GM19023 (cell line): ENCODE measurements around the gene PACRGL.
A peak's percentile ranks its signal among the peaks of the same experiment; 100 is the strongest.
"Not testable (repeated sequence)": the region's sequence is repeated elsewhere in the genome, so short reads cannot be mapped to it uniquely, and the experiment has no call there.

Experiments used
- ATAC-seq: cut with Tn5 transposase; IDR thresholded peaks from one replicate; pipeline ENCODE4 v1.9.1; 2021; ENCODE audit warnings: mild to moderate bottlenecking, moderate library complexity; ENCODE audit not compliant: unreplicated experiment

The PACRGL gene

DNA sequence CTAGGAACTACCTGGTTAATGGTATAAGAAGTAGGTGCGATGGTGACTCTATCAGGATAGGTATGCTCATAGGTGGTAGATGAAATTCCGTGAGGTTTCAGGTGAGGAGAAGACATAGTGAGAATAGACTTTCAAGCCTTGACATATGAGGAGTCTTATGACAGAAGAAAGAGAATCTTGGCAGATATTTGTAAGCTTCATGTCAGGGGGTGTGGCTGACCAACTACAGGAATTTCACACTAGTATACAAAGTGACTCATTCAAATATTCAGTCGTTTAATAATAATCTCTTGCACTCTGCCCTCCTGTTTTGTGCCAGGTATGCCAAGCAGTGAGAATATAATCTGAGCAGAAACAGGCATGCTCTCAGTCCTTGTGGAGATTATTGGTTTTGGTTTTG, 22.8 kb downstream of the PACRGL start:
- no peak for ATAC-seq

DNA sequence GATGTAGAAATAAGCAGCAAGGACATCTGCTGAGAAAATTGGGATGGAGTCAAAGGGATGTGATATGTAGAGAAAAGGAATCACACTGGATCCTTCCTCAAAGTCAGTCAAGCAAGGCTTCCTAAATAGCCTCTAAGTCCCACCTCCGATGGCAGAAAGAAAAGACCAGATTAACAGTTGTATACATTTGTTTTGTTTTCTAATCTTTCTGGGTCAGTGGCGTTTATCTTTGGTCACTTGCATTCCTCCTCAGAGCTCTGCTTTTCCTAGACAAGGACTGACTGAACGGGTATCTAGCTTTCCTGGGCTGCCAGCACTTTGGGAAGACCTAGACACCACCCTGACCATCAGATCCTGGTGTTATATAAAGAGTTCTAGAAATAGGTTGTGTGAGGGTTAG, 23.2 kb downstream of the PACRGL start:
- no peak for ATAC-seq

DNA sequence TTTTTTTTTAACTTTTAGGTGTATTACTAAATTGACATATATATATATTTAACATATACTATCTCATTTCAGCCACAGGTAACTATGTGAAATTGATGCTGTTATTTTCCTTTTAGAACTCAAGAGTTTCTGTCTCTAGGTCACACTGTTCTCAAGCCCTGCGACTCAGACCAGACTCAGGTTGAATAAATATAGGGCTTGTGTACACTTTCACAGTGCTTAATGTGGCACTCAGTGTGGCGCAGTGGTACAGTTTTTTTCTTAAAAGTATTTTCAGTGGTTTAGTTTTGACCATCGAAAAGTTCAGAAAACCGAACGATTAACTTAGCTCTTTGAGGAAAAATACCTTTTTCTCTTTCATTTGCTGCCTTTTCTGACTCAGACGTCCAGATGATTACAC, 24.7 kb downstream of the PACRGL start:
- peak; percentile 95 for ATAC-seq

DNA sequence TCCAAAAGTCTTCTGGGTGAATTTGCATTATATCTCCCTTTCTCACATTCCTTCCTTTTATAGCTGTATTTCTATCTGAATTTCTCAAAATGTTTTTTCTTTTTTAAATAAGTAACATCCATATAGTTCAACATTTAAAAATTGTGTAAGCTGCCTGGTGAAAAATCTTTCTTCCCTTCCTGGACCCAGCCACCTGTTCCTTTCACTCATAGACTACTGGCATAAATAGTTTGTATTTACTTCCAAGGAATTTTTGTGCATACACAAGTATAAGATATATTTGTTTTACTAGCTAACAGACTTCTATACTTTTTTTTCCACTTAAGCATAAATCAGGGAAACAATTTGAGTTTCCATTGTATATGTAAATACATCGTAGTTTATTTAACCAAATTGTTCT, 35.7 kb downstream of the PACRGL start:
- no peak for ATAC-seq

DNA sequence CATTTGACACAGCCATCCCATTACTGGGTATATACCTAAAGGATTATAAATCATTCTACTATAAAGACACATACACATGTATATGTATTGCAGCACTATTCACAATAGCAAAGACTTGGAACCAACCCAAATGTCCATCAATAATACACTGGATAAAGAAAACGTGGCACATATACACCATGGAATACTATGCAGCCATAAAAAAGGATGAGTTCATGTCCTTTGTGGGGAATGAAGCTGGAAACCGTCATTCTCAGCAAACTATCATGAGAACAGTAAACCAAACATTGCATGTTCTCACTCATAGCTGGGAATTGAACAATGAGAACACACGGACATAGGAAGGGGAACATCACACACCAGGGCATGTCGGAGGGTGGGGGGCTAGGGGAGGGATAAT, 45.7 kb downstream of the PACRGL start:
- not testable (repeated sequence) for ATAC-seq

DNA sequence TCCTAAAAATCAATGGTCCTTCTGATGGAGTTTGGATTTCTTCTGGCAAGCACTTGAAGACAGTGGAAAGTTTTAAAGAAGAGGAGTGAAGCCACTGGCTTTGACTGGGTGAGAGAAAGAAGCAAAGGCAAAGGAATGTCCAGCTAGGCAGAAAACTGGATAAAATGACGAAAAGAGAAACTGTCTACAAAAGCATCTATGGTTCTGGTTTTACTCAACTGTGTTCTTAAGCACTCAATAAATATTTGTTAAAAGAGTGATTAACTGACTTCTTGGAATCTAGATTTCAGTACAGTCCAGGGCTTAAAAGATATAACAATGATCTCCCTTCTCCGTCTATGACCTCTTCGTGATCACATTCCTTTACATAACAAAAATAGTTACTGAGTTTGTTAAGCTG, 52.4 kb downstream of the PACRGL start:
- ATAC-seq = no peak

DNA sequence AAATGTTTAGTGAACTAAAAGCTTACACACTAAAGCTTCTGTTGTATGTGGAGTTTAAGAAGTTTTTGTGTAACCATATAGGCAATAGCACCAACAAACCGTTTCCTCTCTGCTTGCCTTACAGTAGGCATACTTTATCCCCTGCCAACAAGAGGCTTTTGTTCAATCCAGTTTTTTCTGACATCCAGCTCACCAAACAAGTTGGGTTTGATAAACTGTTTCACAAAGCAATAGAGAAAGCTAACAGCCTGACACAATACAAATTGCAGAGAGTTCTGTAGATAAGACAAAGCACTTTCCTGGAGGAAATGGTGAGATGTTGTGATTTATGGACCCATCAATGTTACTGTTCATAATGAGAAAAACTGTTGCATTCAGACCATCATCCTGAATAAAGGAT, 53.8 kb downstream of the PACRGL start:
- ATAC-seq = no peak

DNA sequence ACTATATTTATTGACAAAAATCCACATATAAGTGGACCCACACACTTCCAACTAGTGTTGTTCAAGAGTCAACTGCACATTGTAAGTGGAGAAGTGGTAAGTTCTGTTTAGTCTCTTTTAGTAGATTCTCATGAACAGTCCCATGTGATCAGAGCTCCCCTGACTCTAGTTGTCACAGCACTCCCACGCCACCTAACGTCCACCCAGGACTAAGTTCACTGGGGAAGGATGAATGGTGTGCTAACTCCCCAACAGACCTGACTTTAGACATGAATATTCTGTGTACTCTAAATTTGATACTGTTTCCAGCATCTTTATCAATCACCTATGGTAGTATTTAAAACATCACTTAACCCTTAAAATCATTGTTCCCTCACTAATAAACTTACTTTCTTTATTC, 59.8 kb downstream of the PACRGL start:
- ATAC-seq = no peak

DNA sequence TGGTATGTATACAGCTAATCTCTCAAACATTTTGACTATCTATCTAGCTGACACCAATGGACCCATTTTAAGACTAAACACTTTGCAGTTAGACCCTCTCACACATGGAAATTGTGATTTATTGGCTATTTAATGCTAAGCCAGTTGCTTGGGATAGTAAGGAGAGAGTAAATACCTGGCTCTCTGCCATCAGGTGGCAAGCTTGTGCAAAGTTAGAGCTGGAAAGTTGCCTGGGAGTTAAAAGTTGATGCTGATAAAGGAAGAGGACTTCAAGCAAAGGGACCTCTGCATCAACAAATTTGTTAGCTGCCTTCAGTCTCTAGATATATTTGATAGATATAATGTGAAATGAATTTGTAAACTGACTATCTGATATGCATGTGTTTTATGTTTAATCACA, 61.1 kb downstream of the PACRGL start:
- ATAC-seq = no peak

DNA sequence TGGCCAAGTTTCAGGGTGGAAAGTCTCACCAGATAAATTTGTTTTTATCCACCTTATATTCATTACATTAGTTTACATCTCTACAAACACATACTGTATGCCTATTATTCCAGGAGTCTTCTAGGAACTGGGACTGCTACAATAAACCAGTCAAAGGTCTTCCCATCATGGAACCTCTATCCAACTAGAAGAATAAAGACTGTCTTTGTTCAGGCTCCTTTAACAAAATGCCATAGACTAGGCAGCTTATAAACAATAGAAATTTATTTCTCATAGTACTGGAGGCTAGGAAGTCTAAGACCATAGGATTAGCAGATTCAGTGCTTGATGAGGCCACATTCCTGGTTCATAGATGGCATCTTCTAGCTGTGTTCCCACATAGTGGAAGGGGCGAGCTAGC, 61.6 kb downstream of the PACRGL start:
- ATAC-seq = no peak

DNA sequence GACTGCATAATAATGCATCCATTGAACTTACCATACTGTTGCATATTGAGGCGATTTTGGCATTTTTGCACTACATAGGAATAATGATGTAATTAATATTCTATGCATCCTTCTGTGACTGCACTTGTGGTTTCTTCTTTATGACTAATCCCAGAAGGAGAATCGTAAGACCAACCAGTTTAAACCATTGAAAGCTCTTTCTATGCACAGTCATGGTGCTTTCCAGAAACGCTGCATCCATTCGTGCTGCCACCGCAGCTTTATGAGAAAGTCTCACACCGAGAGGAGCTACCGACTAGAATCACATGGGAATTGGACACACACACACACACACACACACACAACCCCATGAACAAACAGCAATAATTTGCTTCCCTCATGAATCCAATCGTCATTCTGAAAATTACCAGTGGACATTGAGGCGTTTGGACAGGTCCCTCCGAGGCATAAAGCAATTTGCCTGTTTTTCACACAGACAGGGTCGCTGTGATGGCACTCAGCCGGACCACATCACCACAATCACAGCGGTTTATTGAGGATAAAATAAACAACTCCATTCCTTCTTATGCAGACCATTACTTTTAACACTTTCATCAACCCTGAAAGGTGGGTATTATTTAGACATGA, 64.2 kb downstream of the PACRGL start:
- ATAC-seq = no peak

DNA sequence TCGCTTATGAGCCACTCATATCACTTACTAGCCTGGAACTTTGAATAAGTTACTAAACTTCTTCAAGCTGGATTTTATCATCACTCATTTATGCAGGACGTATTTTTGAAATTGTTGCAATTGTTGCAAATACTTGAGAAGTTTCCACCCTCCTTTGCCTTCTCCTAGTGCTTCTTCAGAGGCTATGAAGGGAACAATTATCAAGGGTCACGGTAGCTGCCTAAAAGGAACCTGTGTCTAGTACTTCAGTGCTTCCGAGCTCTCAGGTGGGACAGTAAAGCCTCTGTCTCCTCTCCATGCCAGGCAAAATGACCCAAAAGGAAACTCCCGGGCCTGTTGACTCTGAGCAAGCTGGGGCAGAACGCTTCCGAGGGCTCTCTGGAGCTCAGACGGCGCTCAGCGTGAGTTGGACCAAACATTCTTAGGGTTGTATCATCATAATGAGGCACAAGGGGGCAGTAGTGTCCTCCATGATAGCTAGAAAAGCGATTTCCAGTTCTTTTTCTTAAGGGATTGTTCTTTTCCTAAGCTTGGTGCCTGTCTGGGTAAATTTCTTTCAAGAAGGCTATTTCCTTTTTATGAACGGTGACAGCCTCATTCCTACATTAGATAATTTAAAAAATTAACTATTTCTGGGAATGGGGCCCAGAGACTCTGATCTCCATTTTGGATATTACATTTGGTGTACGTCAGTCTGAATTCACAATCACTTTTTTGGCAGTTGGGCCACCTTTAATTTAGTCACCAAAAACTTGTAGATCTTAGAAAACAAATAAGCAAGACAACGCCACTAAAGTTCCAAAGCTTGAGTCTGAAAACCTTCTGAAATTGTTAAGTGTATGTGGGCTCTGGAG, 73.1 kb downstream of the PACRGL start:
- peak; percentile 74 for ATAC-seq

DNA sequence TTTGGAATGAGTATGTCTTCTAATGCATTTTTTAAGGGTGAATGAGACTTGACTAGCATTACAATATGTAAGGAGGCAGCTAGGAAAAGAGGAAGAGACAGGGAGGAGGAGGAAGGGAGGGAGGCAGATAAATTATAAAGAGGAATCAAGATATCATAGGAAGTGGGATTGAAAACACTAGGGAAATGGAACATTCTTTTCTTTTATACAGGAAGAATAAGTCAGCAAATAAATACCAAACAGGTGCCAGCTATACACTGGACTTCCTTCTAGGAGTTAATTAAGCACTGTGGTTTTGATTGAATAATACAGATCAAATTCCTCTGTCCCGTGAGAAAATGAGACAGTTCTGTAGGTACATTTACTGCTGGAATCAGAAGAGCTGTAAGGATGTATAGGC, 78.6 kb downstream of the PACRGL start:
- no peak for ATAC-seq

DNA sequence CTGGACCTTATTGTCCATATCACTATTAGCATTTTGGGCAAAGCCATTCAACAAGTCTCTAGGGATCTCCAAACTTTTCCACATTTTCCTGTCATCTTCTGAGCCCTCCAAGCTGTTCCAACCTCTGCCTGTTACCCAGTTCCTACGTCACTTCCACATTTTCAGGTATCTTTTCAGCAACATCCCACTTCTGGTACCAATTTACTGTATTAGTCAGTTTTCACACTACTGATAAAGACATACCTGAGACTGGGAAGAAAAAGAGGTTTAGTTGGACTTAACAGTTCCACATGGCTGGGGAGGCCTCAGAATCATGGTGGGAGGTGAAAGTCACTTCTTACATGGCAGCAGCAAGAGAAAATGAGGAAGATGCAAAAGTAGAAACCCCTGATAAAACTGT, 82.9 kb downstream of the PACRGL start:
- not testable (repeated sequence) for ATAC-seq

DNA sequence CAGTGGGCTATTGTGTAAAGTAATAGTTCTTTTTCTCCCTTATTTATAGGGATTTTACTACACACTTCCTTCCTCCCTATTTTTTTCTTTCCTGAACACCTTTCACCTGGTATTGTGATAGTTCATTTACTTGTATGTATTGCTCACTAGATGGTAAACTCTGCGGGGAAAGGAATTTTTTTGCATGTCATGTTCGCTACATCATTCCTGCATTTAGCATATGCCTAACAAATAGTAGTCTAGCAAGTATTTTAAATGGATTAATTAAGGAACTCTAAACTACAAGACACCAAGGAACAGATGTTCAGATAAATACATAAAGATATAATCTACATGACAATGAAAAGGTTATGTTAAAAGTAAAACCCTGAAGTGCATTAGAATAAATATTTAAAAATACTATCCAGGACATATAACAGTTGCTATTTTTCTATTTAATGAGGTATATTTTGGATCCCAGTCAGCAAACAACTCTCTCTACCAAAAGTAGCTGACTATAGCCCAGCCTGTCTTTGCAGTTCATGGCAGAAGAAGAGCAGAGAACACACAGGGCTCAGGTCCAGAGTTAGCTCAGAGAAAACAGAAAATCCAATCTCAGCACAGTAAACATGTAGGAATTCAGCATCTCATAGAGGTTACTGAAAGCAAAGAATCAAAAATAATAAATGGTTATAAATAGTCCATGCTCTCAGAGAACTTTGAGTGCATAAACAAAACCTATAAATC, 87.8 kb downstream of the PACRGL start:
- no peak for ATAC-seq
